DOHH2 (cell line): ENCODE measurements around the gene SSTR4.

ENCODE experiments used
- EZH2phosphoT487 ChIP-seq: fragments of 200-600 bp; sonication (generic); IDR thresholded peaks from 2 replicates; pipeline ENCODE4 v1.6.1; 2017; ENCODE audit warnings: borderline replicate concordance, mild to moderate bottlenecking, antibody characterized with exemption, low read length, moderate library complexity, mixed read lengths
- TF ChIP-seq, protein P1 (sequence below): fragments of 200-600 bp; sonication (generic); IDR thresholded peaks from one replicate; pipeline ENCODE4 v1.5.1; 2014; ENCODE audit warnings: antibody characterized with exemption, mild to moderate bottlenecking, low read depth, low read length; ENCODE audit not compliant: poor library complexity, severe bottlenecking

GRCh38 chr20:23059846-23060245, 24.7 kb downstream of the SSTR4 start:
- TF ChIP-seq, protein P1, sequence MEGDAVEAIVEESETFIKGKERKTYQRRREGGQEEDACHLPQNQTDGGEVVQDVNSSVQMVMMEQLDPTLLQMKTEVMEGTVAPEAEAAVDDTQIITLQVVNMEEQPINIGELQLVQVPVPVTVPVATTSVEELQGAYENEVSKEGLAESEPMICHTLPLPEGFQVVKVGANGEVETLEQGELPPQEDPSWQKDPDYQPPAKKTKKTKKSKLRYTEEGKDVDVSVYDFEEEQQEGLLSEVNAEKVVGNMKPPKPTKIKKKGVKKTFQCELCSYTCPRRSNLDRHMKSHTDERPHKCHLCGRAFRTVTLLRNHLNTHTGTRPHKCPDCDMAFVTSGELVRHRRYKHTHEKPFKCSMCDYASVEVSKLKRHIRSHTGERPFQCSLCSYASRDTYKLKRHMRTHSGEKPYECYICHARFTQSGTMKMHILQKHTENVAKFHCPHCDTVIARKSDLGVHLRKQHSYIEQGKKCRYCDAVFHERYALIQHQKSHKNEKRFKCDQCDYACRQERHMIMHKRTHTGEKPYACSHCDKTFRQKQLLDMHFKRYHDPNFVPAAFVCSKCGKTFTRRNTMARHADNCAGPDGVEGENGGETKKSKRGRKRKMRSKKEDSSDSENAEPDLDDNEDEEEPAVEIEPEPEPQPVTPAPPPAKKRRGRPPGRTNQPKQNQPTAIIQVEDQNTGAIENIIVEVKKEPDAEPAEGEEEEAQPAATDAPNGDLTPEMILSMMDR: no peak
- TF ChIP-seq EZH2phosphoT487: no peak
